T-helper 2 cell treated with Interferon-gamma antibody and Interleukin-4, amounts not matched to agents 100 ng/mL and 5 ng/mL, for 36 hours (primary cell): ENCODE data around the gene NAXD. TPM values are rescaled to one million over a fixed set of nuclear protein-coding genes. Genes with fewer than 3 reads are reported as not detected.
"Not testable (repeated sequence)": the region's sequence is repeated elsewhere in the genome, so short reads cannot be mapped to it uniquely, and the experiment has no call there.

Experiments
- intact Hi-C: fragments of 100-400 bp; cut with micrococcal nuclease; formaldehyde crosslinking; loops from one replicate; pipeline ENCODE4 v1.15.1; 2023
- total RNA-seq: library from RNA; stranded (reverse); gene quantifications from 2 replicates; pipeline ENCODE4 v1.2.3, GENCODE V29; 2022

Gene NAXD
- total RNA-seq, 1 donor from 2014 or later = 24.6 TPM

GRCh38 chr13:110593430-110594130 is 21.8 kb upstream of the NAXD start:
- intact Hi-C loops = loop anchor here (1.0 kb wide), 1 partner anchor 226 kb away; no protein-coding TSS in a partner anchor

- intact Hi-C loops = no loop called here
These were observed 18.2 kb upstream of the NAXD start for GRCh38 chr13:110597041-110597689.

DNA sequence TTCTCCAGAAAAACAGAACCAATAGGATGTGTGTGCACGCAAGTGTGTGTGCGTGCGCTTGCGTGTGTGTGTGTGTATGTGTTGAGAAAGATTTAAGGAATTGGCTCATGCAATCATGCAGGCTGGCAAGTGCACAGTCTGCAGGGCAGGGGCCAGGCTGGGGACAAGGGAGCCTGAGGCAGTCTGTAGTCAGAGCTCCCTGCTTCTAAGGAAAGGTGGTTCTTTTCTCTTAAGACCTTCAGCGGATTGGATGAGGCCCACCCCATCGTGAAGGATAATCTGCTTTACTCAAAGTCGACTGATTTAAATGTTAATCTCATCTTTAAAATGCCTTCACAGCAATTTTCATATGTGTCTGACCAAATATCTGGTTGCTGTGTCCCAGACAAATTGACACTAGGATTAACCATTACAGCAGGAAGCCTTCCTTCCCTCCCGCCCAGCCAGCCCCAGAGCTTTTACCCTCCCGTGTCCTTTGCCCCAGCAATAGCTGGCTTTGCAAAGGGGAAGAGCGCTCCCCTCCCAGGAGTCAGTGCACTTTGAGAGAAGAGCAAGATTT is 15.0 kb upstream of the NAXD start:
- intact Hi-C loops = no loop called here

DNA sequence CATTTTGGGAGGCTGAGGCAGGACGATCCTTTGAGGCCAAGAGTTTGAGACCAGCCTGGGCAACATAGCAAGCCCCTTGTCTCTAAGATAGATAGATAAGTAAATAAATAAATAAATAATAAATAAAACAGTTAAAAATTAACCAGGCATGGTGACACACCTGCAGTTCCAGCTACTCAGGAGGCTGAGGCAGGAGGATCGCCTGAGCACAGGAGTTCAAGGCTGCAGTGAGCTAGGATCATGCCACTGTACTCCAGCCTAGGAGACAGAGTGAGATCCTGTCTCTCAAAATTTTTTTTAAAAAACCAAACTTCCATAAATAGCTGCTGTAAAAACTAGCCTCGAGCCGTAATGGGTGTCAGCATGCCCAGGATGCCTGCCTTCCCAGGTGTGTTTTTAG is 14.4 kb upstream of the NAXD start:
- intact Hi-C loops = no loop called here

- intact Hi-C loops = no loop called here
These were observed 10.2 kb upstream of the NAXD start for GRCh38 chr13:110605132-110605531.

GRCh38 chr13:110606281-110606680 is 9.1 kb upstream of the NAXD start:
- intact Hi-C loops = not testable (repeated sequence)

DNA sequence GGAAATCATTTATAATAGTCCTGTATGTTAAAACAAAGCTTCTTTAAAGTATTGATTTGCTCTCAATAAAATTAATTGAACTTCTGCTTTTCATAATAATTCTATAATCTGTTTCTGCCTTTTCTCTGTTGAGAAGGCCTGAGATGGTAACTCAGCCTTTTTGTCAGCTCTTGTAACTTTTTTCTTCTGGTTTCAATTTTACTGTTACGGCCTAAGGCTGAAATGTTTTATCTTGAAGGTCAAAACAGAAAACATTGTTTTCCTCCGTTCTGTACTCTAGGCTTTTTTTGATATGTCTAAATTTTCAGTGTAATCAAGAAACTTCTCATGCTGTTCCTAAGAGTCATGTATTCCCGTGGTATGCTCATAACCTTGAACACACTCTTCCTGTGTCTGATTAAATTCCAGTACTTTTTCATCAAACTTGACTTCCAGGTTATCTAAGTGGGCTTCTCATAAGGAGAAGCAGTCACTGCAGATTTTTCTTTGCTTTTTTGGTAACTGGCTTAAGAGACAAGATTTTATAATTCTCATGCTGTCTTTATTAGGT is 7.6 kb upstream of the NAXD start:
- intact Hi-C loops = no loop called here

- intact Hi-C loops = no loop called here
These were observed 4.3 kb upstream of the NAXD start for GRCh38 chr13:110610955-110611595.

- intact Hi-C loops = loop anchor here (1.0 to 5.0 kb wide), 3 partner anchors 43 to 828 kb away; partner anchors contain the start of genes ANKRD10 and IRS2
These were observed 382 bp upstream of the NAXD start for GRCh38 chr13:110615005-110615321.

DNA sequence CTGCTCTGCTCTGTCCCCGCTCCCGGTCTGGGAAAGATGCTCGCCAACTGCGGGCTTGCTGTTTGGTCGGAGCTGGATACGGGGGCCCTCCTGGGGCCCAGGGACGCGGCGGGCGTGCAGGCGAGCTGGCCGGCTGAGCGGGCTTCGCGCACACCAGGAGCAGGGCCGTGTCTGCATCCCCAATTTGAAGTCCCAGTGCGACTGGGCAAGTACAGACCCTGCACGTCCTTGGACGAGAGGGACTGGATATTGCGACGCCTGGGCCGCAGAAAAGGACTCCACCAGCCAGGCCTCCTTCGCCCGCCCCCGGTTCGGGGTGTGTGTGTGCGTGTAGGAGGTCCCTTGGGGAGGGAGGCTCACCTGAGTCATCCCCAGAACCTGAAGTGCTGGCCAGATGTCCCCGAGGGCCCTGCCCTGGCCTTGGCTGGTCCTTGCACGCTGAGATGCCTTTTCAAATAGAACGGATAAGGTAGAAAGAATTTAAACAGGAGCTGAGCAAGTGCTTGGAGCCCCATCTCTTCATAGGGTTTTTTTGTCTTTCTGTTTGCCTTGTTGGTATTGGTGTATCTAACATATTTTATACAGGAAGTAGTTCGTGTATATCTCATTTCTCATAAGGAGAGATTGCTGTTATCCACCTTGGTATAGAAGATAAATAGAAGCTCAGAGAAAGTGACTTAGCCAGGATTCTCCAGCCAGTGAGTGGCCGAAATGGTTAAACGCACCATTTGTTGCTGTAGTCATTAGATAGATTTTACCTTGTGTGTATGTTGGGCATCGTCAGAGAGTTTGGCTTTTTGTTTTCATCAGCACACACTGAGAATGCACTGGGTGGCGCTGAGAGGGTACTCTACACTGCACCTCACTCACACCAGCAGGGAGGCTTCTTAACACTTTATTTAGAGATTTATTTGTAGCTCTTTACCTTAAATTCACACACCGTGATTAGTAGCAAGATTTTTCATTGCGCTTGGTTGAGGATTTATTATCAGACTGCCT is 1.1 kb downstream of the NAXD start:
- intact Hi-C loops = loop anchor here (1.0 to 5.0 kb wide), 4 partner anchors 55 to 829 kb away; partner anchors contain the start of genes CARS2, IRS2 and RAB20

GRCh38 chr13:110617321-110618072 is 2.2 kb downstream of the NAXD start:
- intact Hi-C loops = loop anchor here (5.0 kb wide), 1 partner anchor 830 kb away; the partner anchor contains the start of gene IRS2

GRCh38 chr13:110618167-110618566 is 2.8 kb downstream of the NAXD start:
- intact Hi-C loops = loop anchor here (5.0 kb wide), 1 partner anchor 831 kb away; the partner anchor contains the start of gene IRS2

- intact Hi-C loops = loop anchor here (5.0 kb wide), 1 partner anchor 831 kb away; the partner anchor contains the start of gene IRS2
These were observed 3.4 kb downstream of the NAXD start for GRCh38 chr13:110618780-110619179.

DNA sequence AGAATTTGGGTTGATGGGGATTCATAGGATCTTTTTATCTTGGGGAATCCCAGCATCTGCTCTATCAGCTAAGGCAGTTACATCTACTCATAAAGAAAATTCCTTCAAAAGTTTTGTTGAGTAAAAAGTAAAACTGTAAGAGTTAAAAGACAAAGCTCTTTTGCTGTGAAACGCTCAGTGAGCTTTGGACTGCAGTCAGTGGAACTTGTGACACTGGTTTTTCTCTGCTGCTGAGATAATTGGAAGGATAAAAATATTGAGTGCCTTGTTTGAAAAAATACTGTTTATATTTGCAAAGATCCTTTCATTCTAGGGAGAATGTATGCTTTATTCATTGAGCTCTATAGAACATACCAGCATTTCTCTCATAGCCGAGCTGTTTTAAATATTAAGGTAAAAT is 5.3 kb downstream of the NAXD start:
- intact Hi-C loops = no loop called here

- intact Hi-C loops = no loop called here
These were observed 9.7 kb downstream of the NAXD start for GRCh38 chr13:110624766-110625756.

DNA sequence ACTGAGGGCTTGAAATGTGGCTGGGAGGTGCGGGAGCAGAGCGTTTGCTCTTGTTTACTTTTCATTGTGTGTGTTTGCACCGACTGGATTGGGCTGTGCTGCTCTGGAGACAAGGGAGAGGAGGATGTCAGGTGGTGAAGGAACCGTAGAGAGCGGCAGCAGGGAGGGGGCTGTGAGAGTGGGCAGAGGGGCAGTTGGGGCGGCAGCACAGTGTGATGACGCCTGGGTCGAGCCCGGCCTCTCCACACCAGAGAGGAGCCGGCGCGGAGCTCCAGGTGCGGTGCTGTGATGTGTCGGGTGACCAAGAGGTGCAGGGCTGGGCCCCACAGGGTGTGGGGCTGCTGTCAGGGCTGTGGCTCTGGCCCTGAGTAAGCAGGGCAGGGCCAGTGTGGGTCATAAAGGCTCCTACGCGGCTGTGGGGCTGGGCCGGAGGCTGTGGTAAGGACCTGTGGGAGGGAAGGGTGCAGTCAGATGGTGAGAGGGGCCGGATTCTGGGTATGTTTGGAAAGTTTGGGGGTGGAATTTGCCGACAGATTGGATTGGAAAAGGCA is 10.5 kb downstream of the NAXD start:
- intact Hi-C loops = no loop called here

- intact Hi-C loops = no loop called here
These were observed 11.2 kb downstream of the NAXD start for GRCh38 chr13:110626521-110626920.

DNA sequence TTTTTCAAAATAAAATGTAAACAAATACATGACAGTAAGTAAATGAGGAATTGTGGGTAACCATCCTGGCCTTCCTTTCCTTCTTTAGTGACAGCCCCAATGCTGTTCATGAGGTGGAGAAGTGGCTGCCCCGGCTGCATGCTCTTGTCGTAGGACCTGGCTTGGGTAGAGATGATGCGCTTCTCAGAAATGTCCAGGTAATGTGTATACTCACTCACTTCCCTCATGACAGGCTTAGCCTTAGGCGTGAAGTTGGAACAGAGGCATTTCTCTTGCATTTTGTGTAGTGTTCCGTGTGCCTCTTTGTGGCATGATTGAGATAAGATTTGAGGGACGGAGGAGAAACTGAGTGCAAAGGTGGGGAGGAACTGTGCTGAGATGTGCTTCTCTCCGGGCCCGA is 12.0 kb downstream of the NAXD start:
- intact Hi-C loops = no loop called here
